Skeletal muscle tissue (tissue), 4 donors: ENCODE measurements around the gene IP6K3. TPM values are rescaled to one million over a fixed set of nuclear protein-coding genes. Genes with fewer than 3 reads are reported as not detected.

ENCODE experiments used
- H3K27ac ChIP-seq: one replicate; pipeline ENCODE4 v1.7.0; 2013; ENCODE audit warnings: mild to moderate bottlenecking, low read depth, low read length, inconsistent platforms
- H3K27me3 ChIP-seq, 3 donors: one replicate each; pipeline ENCODE4 v1.7.0; 2013; ENCODE audit warnings: low read length in 3 of 3; ENCODE audit not compliant: control insufficient read depth in 3 of 3, insufficient read depth in 3 of 3
- H3K36me3 ChIP-seq, 3 donors: one replicate each; pipeline ENCODE4 v1.7.0; 2013; ENCODE audit warnings: low read length in 3 of 3; ENCODE audit not compliant: control insufficient read depth in 3 of 3, insufficient read depth in 3 of 3
- H3K4me1 ChIP-seq, 3 donors: one replicate each; pipeline ENCODE4 v1.7.0; 2013; ENCODE audit warnings: low read length in 3 of 3, mild to moderate bottlenecking in 3 of 3; ENCODE audit not compliant: control insufficient read depth in 3 of 3, insufficient read depth in 3 of 3
- H3K4me3 ChIP-seq, 3 donors: one replicate each; pipeline ENCODE4 v1.7.0; 2013; ENCODE audit warnings: low read length in 3 of 3
- H3K9ac ChIP-seq, 3 donors: one replicate each; pipeline ENCODE4 v1.7.0; 2013; ENCODE audit warnings: low read length in 3 of 3, mild to moderate bottlenecking in 3 of 3, moderate library complexity in 2 of 3, low read depth in 1 of 3
- H3K9me3 ChIP-seq, 3 donors: one replicate each; pipeline ENCODE4 v1.7.0; 2013; ENCODE audit warnings: low read length in 3 of 3; ENCODE audit not compliant: control insufficient read depth in 3 of 3
- total RNA-seq: library from RNA; depleted of rRNA; stranded (reverse); fragments of >200 nt; gene quantifications from one replicate; pipeline ENCODE4 v1.2.3, GENCODE V29; 2014
- donor health status: Osteomylitis.

Gene IP6K3
- total RNA-seq, 1 donor from 2014 or later: 13.6 TPM

DNA sequence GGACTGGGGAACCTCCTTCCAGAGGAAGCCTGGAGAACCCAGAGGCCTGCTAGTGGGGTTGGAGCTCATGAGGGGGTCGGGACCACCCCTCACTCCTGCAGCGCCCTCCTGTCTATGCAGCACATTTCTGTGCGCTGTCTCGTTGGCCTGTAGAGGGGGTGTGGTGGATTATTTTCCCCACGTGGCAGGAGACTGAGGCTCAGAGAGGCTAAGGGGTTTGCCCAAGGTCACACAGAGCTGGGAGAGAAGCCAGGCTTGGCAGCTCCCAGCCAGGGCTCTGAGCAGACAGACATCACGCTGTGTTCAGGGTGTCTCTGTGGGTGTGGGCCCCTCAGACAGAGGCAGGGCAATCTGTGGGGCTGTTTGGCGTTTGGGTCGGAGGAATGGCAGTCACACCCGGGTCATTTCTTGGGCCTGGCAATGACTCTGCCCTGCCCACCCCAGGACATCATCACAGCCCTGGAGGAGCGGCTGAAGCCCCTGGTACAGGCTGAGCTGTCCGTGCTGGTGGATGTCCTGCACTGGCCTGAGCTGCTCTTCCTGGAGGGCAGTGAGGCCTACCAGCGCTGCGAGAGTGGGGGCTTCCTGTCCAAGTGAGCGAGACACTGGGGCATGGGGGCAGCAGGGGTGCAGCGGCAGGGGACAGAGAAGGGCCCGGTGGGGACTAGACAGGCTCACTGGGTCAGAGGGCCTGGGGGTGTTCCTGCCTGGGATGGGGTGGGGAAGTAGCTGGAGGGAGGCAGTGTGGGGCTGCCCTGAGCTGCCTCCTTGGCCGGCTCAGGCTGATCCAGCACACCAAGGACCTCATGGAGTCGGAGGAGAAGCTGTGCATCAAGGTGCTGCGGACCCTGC is 62.9 kb downstream of the IP6K3 start:
- no peak overlapping the region for H3K4me3 ChIP-seq
- no peak overlapping the region for H3K27ac ChIP-seq
- peaks cover 0 to 3% (median 0%) of the 10 kb centered on the region in 3 donors for H3K27me3 ChIP-seq
- peaks cover 0 to 3% (median 0%) of the 10 kb centered on the region in 3 donors for H3K4me1 ChIP-seq
- H3K9me3 ChIP-seq: no peaks in the 10 kb centered on the region
- no peak overlapping the region for H3K9ac ChIP-seq
- peaks cover 3 to 9% (median 5%) of the 10 kb centered on the region in 3 donors for H3K36me3 ChIP-seq

DNA sequence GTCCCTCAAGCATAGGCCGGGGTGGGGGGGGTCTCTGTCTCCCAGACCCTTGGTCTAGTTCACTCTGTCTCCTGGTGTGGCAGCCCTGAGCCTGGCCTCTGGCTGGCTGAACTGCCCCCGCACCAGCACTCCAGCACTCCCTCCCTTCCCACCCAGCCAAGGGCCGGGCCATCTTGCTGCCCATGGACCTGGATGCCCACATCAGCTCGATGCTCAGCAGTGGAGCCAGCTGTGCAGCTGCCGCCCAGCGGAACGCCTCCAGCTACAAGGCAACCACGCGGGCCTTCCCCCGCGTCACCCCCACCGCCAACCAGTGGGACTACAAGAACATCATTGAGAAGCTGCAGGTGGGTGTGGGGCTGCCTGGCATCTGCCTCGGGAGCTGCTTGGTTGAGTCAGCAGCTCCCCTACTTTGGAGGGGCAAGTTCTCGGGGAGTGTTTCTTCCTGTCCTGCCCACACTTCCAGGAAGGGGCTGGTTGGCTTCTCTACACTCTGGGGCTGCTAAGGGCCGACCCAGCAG is 63.6 kb downstream of the IP6K3 start:
- Histone ChIP-seq H3K9me3 (no peaks in the 10 kb centered on the region), H3K4me3 (no peak overlapping the region), H3K27ac (no peak overlapping the region), H3K36me3 (peaks cover 3 to 9% (median 5%) of the 10 kb centered on the region in 3 donors), H3K27me3 (peaks cover 0 to 3% (median 0%) of the 10 kb centered on the region in 3 donors), H3K9ac (no peak overlapping the region), H3K4me1 (peaks cover 0 to 3% (median 0%) of the 10 kb centered on the region in 3 donors)

DNA sequence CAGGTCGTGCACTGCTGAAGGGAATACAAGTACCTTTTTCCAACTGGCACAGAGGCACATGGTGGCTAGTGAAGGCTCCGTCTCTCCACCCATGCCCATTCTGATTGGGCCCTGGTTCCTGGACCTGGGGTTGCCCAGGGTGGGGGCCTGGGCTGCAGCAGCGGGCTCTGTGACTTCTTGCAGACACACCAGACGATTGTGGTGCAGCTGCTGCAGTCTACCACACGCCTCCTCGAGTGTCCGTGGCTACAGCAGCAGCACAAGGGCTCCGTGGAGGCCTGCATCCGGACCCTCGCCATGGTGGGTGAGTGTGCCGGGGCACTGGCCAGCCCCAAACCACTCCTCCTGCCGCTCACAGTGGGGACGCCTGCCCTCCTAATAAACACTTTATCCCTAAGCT is 64.4 kb downstream of the IP6K3 start:
- Histone ChIP-seq H3K4me3 (no peak overlapping the region), H3K27me3 (peaks cover 0 to 3% (median 0%) of the 10 kb centered on the region in 3 donors), H3K27ac (no peak overlapping the region), H3K4me1 (peaks cover 0 to 3% (median 0%) of the 10 kb centered on the region in 3 donors), H3K9me3 (no peaks in the 10 kb centered on the region), H3K9ac (no peak overlapping the region), H3K36me3 (peaks cover 3 to 11% (median 5%) of the 10 kb centered on the region in 3 donors)

DNA sequence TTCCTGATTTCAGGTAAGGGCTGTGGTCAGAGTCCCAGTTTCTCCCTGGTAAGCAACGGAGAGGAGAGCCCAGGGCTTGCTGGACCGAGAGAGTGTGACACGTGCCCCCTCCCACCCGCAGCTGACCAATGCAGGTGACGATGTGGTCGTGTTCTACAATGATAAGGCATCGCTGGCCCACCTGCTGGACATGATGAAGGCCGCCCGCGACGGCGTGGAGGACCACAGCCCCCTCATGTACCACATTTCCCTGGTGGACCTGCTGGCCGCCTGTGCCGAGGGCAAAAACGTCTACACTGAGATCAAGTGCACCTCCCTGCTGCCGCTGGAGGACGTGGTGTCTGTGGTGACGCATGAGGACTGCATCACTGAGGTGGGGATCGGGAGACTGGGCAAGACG is 66.9 kb downstream of the IP6K3 start:
- Histone ChIP-seq H3K9ac (no peak overlapping the region), H3K27me3 (peaks cover 0 to 3% (median 0%) of the 10 kb centered on the region in 3 donors), H3K36me3 (peaks cover 0 to 12% (median 11%) of the 10 kb centered on the region in 3 donors), H3K4me1 (peaks cover 0 to 7% (median 0%) of the 10 kb centered on the region in 3 donors), H3K27ac (no peak overlapping the region), H3K4me3 (no peak overlapping the region), H3K9me3 (no peaks in the 10 kb centered on the region)

DNA sequence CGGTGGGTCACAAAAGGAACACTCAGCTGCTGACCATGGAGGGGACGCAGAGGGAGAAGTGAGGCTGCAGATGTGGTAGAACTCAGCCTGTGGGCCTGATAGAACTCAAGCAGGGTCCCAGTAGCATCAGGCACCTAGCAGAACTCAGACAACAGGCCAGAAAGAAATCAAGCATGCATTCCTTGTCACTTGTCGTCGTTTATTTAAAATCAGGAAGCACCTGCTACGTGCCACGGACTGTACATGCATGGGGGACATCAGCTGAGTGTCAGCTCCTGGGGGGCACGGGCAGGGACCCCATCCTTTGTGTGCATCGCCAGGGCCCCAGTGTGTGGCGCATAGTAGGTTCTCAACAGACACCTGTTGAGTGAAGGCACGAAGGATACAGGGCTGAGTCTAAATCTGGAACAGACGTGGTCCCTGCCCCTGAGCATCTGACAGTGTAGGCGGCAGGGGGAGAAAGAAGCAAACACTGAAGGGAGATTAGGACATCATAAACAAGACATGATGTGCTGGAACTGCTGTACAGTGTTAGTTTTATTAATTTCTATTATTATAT is 67.7 kb downstream of the IP6K3 start:
- Histone ChIP-seq H3K4me3 (no peak overlapping the region), H3K27me3 (peaks cover 0 to 3% (median 0%) of the 10 kb centered on the region in 3 donors), H3K4me1 (peaks cover 0 to 7% (median 0%) of the 10 kb centered on the region in 3 donors), H3K9me3 (no peaks in the 10 kb centered on the region), H3K9ac (no peak overlapping the region), H3K27ac (no peak overlapping the region), H3K36me3 (peaks cover 0 to 12% (median 11%) of the 10 kb centered on the region in 3 donors)

DNA sequence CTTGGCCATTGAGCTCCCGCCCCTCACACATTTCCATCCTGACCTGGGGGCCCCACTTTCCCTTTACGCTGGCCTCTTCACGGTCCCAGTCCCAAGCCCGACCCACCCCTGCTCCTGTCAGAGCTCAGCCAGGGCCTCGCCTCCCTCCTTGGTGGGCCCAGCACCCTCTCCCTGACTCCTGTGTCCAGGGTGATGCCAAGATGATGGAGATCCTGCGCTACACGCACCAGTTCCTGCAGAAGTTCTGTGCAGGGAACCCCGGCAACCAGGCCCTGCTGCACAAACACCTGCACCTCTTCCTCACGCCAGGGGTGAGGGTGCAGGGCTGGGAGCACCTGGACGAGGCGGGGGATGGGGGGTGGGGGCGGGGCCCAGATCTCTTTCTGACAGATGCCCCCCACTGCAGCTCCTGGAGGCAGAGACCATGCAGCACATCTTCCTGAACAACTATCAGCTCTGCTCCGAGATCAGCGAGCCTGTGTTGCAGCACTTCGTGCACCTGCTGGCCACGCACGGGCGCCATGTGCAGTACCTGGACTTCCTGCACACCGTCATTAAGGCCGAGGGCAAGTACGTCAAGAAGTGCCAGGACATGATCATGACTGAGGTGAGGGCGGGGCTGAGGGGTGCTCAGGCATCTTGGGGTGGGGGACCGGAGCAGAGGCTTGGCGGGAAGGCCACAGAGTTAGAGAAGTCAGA is 68.3 kb downstream of the IP6K3 start:
- Histone ChIP-seq H3K27ac (no peak overlapping the region), H3K9me3 (no peaks in the 10 kb centered on the region), H3K27me3 (peaks cover 0 to 3% (median 0%) of the 10 kb centered on the region in 3 donors), H3K4me3 (no peak overlapping the region), H3K4me1 (peaks cover 0 to 4% (median 0%) of the 10 kb centered on the region in 3 donors), H3K9ac (no peak overlapping the region), H3K36me3 (peaks cover 0 to 12% (median 11%) of the 10 kb centered on the region in 3 donors)

DNA sequence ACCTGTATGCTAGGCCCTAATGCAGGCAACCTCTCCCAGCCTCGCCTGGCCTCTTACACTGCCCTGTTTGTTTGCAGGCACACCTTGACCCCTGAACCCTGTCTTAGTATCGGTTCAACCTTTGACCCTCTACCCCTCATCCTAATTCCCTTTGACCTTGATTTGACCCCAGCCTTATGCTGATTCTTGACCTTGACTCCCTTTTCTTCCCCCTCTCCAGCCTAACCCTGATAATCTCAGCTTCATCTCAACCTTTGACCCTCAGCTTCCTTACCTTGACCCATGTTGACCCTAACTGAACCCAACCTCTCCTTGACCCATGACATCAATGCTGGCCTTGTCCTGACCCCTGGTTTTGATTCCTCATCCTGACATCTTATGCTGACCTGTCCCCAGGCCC is 69.0 kb downstream of the IP6K3 start:
- Histone ChIP-seq H3K4me1 (peaks cover 0 to 10% (median 3%) of the 10 kb centered on the region in 3 donors), H3K36me3 (peaks cover 0 to 12% (median 11%) of the 10 kb centered on the region in 3 donors), H3K9me3 (no peaks in the 10 kb centered on the region), H3K4me3 (no peak overlapping the region), H3K27ac (no peak overlapping the region), H3K9ac (no peak overlapping the region), H3K27me3 (peaks cover 0 to 3% (median 0%) of the 10 kb centered on the region in 3 donors)

DNA sequence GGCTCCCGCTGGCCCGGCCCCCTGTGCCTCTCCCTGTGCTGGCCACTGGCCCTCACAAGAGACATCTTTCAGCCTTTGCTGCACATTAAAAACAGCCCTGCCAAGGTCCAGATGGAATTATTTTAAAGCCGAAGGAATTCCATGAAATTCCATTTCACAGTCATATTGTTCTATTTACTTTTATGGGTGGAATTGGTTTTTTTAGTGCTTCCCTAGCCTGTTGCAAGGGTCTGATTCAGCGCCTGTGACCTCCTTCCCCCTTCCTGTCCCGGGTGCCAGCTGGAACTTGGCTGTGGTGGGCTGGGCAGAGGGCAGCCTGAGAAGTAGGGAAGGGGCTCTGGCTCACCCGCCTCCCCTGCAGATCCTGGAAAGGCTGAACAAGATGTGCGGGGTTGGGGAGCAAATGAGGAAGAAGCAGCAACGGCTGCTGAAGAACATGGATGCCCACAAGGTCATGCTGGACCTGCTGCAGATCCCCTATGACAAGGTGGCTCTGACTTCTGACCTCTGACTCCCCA is 69.5 kb downstream of the IP6K3 start:
- Histone ChIP-seq H3K27me3 (peaks cover 0 to 3% (median 0%) of the 10 kb centered on the region in 3 donors), H3K36me3 (peaks cover 0 to 12% (median 11%) of the 10 kb centered on the region in 3 donors), H3K4me3 (no peak overlapping the region), H3K9me3 (no peaks in the 10 kb centered on the region), H3K27ac (no peak overlapping the region), H3K9ac (no peak overlapping the region), H3K4me1 (peaks cover 0 to 10% (median 3%) of the 10 kb centered on the region in 3 donors)

DNA sequence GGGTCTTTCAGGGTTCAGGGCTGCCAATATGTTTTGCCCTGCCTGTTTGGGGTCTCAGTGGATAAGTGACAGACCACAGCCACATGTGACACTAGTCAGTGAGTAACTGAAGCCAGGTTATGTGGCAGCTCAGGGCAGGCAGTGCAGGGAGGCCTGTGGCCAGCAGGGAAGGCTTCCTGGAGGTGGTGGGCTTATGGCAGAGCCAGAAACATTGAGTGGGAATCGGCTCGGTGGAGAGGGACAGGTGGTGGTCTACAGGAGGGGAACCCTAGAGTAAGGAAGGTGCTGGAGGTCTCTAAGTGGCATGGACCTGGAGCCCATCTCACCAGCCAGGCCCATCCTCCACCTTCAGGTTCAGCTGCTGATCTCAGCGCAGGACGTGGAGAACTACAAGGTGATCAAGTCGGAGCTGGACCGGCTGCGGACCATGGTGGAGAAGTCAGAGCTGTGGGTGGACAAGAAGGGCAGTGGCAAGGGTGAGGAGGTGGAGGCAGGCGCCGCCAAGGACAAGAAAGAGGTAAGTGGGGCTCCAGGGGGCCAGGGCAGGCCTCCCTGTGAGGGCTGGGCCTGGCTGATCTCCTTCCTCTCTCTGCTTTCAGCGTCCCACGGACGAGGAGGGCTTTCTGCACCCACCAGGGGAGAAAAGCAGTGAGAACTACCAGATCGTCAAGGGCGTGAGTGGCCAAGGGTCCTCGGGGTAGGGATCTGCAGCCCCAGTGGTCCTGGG is 70.1 kb downstream of the IP6K3 start:
- Histone ChIP-seq H3K4me1 (peaks cover 0 to 10% (median 3%) of the 10 kb centered on the region in 3 donors), H3K9ac (no peak overlapping the region), H3K36me3 (peaks cover 0 to 12% (median 11%) of the 10 kb centered on the region in 3 donors), H3K4me3 (no peak overlapping the region), H3K27me3 (peaks cover 0 to 3% (median 0%) of the 10 kb centered on the region in 3 donors), H3K9me3 (no peaks in the 10 kb centered on the region), H3K27ac (no peak overlapping the region)
